Camera-type eye (tissue), 1 donor: Measurements from ENCODE around the gene NDST1. TPM values are rescaled to one million over a fixed set of nuclear protein-coding genes. Genes with fewer than 3 reads are reported as not detected.

Experiments
- total RNA-seq: library from RNA; depleted of rRNA; stranded (reverse); fragments of >200 nt; gene quantifications from one replicate; pipeline ENCODE4 v1.2.3, GENCODE V29; 2014

The NDST1 gene
- total RNA-seq = 100 TPM

DNA sequence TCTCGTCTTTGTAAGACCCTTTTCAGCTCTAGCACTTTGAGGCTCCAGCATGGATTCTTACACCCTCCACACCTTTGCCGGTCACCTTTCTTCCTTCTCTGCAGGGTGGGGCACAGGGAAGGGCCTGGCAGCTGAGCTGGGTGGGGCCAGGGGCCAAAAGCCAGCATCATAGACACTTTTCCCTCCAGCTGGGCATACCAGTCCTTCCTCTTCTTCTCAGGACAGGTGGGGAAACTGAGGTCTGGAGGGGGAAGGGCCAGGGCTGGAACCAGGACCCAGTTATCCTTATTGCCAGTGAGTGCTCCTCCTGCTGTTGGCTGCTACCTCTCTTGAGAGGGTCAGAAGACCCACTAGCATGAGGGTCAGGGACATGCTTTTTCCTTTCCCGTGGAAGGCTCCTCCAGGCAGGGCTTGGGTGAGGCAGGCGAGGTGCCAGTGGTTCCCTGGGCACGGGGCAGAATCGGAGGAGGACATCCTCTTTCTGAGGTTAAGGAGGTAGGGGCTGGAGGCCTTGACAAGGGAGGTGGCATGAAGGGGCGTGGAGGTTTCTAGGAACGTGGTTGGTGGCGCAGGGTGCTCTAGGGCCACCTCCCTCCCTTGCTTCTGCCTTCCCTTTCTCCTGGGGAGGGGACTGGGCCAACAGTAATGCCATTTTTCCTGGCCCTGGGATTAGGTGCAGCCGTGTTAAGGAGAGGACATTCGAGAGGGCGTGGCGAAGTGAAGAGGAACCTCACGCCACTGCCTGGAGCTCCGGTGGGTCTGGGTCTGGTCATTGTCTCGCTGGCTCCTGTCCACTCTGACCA lies at the start of gene NDST1:
NDST1 (plus strand) TSS at position 658 of the 803 bp plus-strand sequence. CDS start 13,124 bp downstream, outside the sequence.

Other genes with a start within 250 kb of the NDST1 start
- gene CAMK2A, start 218.4 kb upstream of the NDST1 start, total RNA-seq = 3.8 TPM
- gene ARSI, start 205.2 kb upstream of the NDST1 start, total RNA-seq = 23.5 TPM
- gene TCOF1, start 150.4 kb upstream of the NDST1 start, total RNA-seq = 33.4 TPM
- gene CD74, start 95.2 kb upstream of the NDST1 start, total RNA-seq = 69.4 TPM
- 1,590 TPM for gene RPS14, start 58.4 kb upstream of the NDST1 start, total RNA-seq
- gene SYNPO, start 132.5 kb downstream of the NDST1 start, total RNA-seq = 10.1 TPM
- gene MYOZ3, start 153.1 kb downstream of the NDST1 start, total RNA-seq = 11.1 TPM
- gene RBM22, start 192.9 kb downstream of the NDST1 start, total RNA-seq = 51.5 TPM